ENCODE measurements around the gene OR8S1. TPM values are rescaled to one million over a fixed set of nuclear protein-coding genes. Genes with fewer than 3 reads are reported as not detected.
"Not testable (repeated sequence)": the region's sequence is repeated elsewhere in the genome, so short reads cannot be mapped to it uniquely, and the experiment has no call there.

OR8S1 gene
- not detected for polyA plus RNA-seq (ENCODE audit: insufficient read length in 12 of 12)
- long read RNA-seq, donor 1 = 0 reads
- long read RNA-seq, donor 2 = 0 reads
- long read RNA-seq, donor 3 = 0 reads
- long read RNA-seq, donor 4 = 0 reads
- long read RNA-seq, donor 5 = 0 reads
- long read RNA-seq, donor 6 = 0 reads
- long read RNA-seq, donor 7 = 0 reads
- long read RNA-seq, donor 8 = 0 reads
- long read RNA-seq, donor 9 = 0 reads
- long read RNA-seq, donor 10 = 0 reads
- long read RNA-seq, donor 11 = 0 reads

- no peak for DNase-seq
Observed at GRCh38 chr12:48525332-48525731, at the start of gene OR8S1. Gene OR8S1 (plus strand): TSS chr12:48525632. CDS start chr12:48525632, 0 bp downstream.

GRCh38 chr12:48482198-48482597 lies 43.2 kb upstream of the OR8S1 start, which contains the start of gene C12orf54:
Gene C12orf54 (plus strand): TSS chr12:48482498. CDS start chr12:48483297, 799 bp downstream.
- DNase-seq = no peak

DNA sequence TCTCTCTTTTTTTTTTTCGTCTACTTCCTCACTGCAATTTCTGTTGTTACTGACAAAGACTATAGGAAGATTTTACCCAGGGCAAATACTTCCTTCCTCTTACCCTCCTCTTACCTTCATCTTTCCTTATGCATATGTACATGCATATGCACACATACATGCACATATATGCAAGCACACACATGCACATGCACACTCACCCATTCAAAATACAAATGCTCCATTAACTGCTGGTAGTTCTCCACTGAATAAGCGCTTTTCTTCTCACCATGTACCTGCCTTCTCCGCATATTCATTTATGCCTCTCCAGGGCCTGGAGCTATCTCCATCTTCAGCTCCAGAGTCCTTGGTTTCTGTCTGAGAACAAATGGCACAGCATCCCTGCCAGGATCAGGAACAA lies 42.5 kb upstream of the OR8S1 start:
- DNase-seq = no peak

DNA sequence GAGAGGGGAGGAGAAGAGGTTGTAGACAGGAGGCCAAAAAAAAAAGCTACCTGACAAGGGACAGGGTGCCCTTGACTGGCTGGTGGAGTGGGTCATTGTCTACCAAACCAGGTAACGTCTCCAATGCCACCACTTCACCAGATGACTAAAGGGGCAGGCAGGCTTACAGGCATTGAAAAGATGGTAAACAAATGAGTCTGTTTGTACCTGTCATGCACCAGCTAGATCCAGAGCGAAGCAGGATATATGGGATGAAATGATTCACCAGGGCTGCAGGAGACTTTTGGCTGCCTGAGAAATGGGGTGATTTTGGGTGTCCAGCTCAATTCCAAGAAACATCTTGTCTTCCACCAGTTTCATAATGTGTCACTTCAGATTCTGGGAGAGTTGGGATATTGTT lies 39.2 kb upstream of the OR8S1 start:
- no peak for DNase-seq

GRCh38 chr12:48486679-48487078 lies 38.8 kb upstream of the OR8S1 start:
- no peak for DNase-seq

GRCh38 chr12:48489012-48489411 lies 36.4 kb upstream of the OR8S1 start:
- DNase-seq = no peak

DNA sequence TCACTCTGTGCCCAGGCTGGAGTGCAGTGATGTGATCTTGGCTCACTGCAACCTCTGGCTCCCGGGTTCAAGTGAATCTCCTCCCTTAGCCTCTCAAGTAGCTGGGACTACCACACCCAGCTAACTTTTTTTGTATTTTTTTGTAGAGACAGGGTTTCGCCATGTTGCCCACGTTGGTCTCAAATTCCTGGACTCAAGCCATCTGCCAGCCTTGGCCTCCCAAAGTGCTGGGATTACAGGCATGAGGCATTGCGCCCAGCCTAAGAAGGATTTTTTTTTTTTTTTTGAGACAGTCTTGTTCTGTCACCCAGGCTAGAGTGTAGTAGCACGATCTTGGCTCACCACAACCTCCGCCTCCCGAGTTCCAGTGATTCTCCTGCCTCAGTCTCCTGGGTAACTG lies 36.0 kb upstream of the OR8S1 start:
- not testable (repeated sequence) for DNase-seq

GRCh38 chr12:48500281-48500680 lies 25.2 kb upstream of the OR8S1 start:
- DNase-seq = not testable (repeated sequence)

DNA sequence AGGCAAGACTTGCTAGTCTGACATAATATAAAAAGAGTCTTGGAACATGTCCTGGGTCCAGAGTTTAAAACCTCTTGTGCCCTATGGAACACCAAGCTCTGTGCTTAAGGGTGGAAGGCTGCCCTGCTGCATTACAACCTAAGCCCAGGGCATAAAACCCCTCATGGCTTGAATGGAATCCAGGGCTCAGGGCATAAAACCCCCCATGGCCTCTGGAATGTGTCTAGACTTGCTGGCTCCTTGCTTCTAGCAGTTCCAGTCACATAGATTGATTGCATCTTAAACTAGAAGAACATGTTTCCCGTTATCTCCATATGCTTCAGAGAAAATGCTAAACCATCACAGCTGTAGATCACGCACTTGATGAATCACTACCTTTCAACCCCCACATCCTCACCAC lies 18.6 kb upstream of the OR8S1 start:
- not testable (repeated sequence) for DNase-seq

- DNase-seq = no peak
Observed at GRCh38 chr12:48508987-48509386, 16.4 kb upstream of the OR8S1 start.

GRCh38 chr12:48510111-48510510 lies 15.3 kb upstream of the OR8S1 start:
- DNase-seq = no peak

DNA sequence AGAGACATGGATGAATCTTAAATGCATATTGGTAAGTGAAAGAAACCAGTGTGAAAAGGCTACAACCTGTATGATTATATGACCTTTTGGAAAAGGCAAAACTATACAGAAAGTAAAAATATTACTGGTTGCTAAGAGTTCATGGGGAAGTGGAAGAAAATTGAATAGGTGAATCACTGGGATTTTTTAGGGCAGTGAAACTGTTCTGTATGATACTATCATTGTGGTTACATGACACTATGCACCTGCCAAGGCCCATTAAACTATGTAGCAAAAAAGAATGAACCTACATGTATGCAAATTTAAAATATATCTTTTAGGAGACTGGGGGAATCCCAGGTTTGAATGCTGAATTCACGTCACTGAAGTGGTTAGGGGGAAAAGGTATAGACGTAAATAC lies 12.6 kb upstream of the OR8S1 start:
- no peak for DNase-seq

GRCh38 chr12:48514728-48515127 lies 10.7 kb upstream of the OR8S1 start:
- no peak for DNase-seq

- DNase-seq = not testable (repeated sequence)
Observed at GRCh38 chr12:48520381-48520780, 5.1 kb upstream of the OR8S1 start.

DNA sequence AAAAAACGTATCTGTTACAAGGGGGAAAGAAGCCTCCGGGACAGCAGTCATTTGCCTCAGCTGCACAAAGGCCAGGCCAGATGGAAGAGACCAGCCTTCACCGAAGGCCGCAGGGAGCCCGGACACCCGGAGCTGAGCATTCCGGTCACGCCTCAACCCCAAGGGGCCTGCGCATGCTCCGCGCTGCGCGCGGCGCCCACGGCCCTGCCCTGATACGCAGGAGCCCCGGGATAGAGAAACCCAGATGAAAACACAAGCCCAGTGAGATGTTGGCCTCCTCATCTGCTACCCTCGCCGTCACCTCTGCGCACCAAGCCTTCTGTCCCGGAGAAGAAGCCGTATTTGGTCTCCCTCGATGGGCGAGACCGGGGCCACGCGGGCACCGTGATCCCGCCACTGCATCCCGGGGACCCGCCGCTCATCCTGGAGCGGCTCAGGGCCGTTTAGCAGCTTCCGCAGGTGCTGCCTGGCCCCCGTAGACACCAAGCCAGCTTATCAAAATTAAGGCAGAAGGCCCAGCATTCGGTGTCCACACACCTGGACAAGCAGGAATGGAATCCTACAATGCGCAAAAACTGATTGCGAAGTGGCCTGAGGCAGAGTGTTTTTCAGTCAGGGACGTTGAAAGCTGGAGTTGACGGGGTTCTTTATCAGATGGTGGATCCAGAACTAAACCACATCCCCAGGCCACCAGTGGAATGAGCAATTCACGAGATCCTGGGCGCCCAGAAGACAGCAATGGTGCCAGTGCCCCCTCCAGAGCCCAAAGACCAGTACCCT lies 2.6 kb downstream of the OR8S1 start:
- DNase-seq = no peak

DNA sequence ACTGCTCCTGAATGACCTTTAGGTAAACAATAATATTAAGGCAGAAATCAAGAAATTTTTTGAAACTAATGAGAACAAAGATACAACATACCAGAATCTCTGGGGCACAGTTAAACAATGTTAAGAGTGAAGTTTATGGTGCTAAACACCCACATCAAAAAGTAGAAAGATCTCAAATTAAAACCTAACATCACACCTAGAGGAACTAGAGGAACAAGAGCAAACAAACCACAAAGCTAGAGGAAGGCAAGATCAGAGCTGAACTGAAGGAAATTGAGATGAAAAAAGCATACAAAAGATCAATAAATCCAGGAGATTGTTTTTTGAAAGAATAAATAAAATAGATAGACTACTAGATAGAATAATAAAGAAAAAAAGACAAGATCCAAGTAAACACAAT lies 7.2 kb downstream of the OR8S1 start:
- DNase-seq = no peak

DNA sequence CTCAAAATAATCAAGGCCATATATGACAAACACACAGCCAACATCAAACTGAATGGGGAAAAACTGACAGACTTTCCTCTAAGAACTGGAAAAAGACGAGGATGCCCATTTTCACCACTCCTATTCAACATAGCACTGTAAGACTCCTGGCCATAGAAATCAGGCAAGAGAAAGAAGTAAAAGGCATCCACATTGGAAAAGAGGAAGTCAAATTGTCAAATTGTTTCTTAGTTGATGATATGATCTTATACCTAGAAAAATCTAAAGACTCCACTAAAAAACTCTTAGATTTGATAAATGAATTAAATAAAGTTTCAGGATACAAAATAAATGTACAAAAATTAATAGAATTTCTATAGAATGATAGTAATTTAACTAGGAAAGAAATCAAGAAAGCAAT lies 11.2 kb downstream of the OR8S1 start:
- DNase-seq = no peak

GRCh38 chr12:48542300-48542928 lies 17.0 kb downstream of the OR8S1 start:
- no peak for DNase-seq

GRCh38 chr12:48545833-48546469 lies 20.5 kb downstream of the OR8S1 start:
- DNase-seq = no peak

GRCh38 chr12:48547012-48547411 lies 21.6 kb downstream of the OR8S1 start:
- not testable (repeated sequence) for DNase-seq

- not testable (repeated sequence) for DNase-seq
Observed at GRCh38 chr12:48551636-48552035, 26.2 kb downstream of the OR8S1 start.

- DNase-seq = not testable (repeated sequence)
Observed at GRCh38 chr12:48553666-48554343, 28.4 kb downstream of the OR8S1 start.

Data from muscle of arm (tissue), 14 donors.